Hematopoietic multipotent progenitor cell treated with erythropoietin and hydrocortisone succinate and interleukin-3 and kit ligand, for 6 days (in vitro differentiated cells): Measurements from ENCODE around the gene CLEC16A.
A peak's percentile ranks its signal among the peaks of the same experiment; 100 is the strongest.

Experiments
- DNase-seq: peaks from one replicate; pipeline ENCODE4 v3.0.0-alpha.2; 2015

CLEC16A gene

GRCh38 chr16:11128211-11129141 lies 184.1 kb downstream of the CLEC16A start:
- DNase-seq, result peak; percentile 85

DNA sequence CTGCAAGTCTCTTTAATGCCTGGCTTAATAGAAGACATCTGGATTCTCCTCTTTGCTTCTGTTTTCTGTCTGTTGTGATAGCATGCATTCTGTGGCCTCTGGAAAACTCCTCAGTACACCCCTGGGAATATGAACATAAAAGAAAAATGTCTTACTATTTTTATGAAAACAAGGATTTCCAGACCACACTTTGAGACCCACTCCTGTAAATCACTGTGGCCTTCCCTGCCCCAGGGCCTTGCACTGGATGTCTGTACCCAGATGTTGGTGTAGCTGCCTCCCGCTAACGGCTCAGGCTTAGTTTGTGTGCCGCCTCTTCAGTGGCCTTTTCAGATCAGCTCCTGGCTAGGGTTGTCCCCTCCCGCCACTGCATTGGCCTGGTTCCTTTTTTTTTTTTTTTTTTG lies 185.0 kb downstream of the CLEC16A start:
- peak; percentile 59 for DNase-seq

- DNase-seq, result no peak
Observed at GRCh38 chr16:11130978-11131665, 186.8 kb downstream of the CLEC16A start.

GRCh38 chr16:11131706-11132105 lies 187.3 kb downstream of the CLEC16A start:
- DNase-seq, result no peak

DNA sequence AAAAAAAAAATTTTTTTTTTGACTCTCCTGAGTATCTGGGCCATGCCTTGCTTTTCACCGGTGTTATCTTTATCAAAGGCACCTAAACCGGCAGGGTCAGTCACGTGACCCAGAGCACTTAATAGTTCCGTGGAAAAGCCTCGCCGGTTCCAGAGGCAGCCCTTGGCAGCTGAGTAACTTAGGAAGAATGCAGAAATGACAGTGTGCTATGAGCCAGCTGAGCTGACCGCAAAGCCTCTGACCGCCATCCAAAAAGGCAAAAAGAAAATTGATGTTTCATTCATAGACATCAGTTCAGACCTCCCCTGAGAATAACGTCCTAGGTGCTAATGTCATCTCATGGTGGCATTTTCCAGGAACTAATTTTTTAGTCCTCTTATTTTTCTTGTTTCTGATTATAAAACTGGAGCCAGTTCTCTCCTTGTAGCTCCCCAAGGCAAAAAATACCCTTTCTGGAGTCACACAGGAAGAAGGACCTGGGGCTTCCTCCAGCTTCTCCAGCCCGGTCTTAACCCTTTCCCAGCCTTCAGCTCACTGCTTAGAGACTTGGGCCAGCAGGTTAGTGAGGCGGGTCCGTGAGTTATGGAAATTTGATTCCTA lies 189.1 kb downstream of the CLEC16A start:
- DNase-seq, result peak; percentile 36

DNA sequence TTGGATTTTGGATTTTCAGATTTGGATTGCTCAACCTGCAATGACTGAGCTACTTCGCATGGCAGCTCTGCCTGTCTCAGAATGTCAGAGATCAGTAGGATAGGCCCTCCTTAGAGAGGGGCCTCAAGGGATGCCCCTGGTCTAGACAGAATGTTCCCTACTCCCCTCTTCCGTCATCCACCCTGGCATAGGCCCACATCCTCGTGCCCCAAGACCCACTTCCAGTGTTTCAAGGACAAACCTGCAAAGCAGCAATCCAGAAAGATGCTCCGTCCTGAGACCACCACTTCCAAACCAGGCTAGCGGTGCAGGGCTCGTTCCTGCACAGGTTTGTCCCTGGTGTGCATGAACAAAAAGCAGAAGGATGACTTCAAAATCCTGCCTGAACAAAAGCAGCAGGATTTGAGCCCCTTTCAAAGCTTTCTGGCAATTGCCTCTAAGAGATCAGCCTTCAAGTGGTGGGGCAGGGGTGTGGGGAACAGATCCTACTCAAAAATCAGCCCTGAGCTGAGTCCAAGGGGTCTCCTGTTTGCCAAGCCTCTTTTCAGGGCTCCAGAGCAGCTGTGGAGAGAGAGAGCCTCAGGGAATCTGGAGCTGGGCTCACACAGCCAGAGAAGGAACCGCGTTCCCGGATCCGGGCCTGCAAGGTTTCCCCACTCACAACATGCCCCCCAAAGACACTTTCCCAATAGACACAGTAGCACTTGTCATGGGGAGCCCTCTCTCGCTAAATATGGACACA lies 190.5 kb downstream of the CLEC16A start:
- no peak for DNase-seq

DNA sequence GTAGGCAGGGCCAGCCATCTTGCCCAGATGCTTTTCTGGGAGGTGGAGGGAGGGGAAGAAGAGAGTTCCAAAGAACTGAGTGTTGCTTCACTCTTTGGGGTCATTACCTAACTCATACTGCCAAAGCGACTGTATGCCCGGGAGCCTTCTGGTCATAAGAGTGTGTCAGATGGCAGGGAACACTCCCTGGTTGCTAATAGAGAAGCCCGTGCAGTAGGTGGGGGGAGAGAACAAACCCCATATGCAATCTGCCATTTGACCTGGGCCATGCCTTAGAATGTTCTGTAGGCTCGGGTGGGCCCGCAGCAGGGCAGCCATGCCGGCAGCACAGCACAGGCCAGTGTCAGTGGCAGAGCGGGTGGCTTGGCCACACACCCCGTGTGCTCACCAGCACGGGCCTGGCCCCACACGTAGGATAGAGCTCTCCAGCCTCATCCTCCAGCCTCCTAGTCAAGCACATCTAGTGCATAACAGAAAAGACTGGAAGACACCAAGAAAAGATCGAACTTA lies 191.2 kb downstream of the CLEC16A start:
- peak; percentile 67 for DNase-seq

DNA sequence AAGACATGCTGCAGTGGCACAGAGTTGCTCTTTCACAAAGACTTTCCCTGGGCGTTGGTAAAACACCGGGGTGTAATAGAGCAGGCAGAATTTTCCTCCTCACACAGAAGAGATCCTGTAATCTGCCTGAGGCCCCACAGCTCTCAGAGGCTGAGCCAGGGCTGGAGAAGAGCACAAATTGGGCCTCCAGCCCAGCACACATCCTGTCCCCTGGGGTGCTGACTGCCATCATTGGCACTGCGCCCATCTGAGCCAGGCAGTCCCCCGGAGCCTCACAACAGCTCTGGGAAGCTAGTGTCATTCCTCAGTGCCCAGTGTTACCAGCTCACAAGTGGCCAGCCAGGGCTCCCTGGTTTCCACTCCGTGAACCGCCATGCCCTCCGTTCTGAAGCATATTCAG lies 192.2 kb downstream of the CLEC16A start:
- DNase-seq, result peak; percentile 60

GRCh38 chr16:11138022-11138768 lies 193.8 kb downstream of the CLEC16A start:
- no peak for DNase-seq

DNA sequence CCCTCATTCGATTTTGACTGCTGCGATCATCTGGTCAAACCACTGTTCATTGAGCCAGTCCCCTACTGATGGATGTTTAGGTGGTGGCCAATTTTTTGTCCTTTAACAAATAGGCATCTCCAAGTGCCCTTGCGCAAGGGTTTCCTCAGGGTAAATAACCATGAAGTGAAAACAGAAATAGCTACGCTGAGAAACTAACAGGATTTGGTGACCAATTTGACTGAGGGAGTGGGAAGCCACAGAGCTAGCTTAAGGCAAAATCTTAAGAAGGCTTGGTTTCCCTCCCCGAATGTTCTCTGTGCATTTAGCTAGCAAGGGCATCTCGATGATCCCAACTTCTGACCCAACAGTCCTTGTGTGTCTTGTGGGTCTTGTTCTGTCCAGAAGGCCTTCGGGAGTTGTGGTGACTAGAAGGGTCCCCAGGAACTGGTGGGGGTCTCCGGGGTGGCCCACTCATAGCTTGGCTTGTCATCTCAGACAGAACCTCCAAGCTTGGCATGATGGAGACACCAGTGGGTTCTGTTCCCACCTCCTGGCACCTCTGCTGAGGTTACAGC lies 194.5 kb downstream of the CLEC16A start:
- no peak for DNase-seq

DNA sequence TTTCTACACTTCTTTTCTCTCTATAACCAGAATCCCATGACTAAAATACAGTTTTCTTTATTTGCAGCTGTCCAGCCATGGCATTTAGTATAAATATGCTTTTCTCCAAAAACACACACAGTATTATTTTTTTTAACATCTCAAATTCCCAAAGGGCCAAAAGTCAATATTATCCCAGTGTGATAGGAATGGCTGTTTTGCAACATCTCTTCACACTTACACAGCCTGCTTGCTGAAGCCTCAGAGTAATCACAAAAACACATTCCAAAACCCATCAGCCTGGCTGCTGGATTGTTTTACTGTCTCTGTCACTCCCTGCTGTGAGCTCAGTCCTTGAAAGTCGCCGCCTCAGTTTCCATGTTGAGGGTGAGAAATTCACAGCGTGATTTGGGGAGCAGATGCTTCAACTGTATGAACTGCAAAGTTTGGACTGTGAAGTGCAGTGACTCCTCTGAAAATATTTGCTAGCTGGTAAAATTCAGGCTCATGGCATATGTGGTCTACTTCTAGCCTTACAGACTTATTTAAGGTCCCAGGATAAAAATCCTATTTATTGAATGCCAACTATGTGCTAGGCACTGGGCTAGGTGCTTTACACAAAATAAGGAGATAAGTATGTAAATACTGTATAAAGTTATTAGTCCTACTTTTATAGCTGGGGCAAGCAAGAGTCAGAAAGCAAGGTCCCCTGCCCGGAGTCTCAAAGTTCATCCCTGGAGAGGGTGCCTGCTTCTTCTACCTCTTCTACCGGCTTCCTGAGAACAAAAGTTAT lies 195.1 kb downstream of the CLEC16A start:
- DNase-seq, result no peak

DNA sequence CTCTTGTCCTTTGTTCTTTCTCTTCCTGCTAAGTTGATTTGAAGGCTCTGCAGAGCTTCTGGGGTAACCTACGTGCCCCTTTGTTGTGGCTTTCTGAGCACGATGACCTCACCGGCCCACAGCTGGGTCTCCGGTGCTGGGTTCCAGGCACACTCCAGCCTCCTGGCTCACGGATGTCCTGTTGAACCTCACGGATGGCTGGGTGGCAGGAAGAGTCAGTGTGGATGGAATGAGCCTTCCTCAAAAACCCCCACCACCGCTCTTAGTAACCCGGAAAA lies 195.7 kb downstream of the CLEC16A start:
- no peak for DNase-seq

DNA sequence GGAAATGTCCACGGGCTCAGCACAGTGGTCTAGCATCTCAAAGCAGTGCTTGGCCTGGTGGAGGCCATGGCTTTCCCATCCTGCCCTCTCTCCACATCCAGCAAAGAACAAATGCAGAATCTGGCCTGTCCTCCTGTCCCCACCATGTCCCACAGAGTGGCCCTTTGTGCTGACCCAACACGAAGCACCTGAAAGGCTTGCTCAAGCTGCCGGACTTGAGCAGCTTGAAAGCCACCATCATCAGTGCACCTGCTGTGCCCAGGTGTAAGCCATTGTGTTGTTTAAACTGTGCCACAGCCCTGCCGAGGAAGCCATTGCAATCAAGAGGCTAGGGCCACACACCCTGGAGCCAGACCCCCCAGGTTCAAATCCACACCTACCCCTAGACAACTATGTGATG lies 196.1 kb downstream of the CLEC16A start:
- DNase-seq, result no peak

DNA sequence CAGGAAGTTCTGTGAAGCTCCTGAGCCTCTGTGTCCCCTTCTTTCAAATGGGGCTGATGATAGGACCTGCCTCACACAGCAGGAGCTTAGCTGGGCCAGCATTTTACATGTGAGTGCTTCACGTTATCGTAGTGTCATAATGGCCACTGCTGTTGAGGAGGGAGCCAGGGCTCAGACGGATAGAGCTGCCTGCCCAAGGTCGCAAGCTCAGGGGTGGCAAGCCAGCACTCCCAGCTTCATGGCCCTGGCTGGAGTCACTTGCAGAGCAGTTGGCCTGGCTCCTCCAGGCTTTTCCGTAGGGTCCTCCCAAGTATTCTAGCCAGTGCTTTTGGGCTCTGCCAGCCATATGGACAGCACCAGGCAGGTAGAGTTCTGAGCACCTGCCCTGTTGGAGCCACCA lies 196.5 kb downstream of the CLEC16A start:
- no peak for DNase-seq

DNA sequence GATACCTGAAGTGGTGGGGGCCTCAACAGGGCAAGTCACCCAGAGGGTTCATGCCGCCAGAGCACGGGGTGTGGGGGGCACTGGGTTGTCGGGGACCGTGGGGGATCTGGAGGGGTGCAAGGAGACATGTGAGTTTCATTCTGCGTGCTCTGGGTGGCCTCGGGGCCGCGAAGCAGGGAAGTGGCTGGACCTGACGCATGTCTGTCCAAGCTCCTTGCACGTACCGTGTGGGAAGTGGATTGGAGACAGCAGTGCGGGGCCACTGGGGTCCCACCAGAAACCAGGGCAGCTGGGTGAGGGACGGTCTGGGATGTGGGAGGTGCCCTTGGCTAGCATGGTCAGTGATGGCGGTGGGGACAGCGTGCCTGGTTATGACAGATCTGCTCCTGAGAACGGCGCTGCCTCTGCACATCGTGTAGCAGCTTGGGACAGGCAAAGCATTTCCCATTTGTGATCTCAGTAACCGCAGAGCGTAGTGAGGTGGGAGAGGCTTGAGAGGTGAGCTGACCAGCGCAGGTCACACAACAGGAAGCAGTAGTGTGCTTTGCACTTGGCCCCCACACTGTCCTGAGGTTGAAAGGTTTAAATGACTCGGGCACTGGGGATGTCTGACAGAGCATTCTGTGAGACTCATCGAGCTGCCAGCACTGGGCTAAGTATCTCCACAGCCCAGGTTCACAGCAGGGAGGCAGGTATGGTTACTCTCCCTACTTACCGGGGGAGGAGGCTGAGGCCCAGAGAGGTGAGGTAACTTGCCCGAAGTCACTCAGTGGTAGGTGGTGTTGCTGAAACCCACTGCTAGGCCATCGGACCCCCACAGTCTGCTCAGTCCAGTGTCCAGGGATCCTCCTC lies 197.3 kb downstream of the CLEC16A start:
- DNase-seq, result no peak

DNA sequence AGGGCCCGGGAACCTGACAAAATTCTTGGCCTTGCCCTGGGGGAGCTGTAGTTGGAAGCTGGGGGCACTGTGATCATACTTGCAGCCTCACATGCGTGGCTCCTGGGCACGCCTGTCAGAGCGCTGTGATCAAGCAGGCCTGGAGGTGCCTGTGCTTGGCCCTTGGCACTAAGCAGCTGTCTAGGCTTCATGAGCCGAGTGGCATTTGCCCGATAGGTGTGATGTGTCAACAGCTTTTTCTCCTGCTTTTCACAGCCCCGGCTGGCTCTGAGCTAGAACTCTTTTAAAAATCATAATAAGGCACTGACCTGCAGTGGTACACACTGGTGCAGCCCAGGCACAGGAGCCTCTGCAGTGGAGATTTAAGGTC lies 197.9 kb downstream of the CLEC16A start:
- DNase-seq, result no peak

GRCh38 chr16:11142951-11143350 lies 198.6 kb downstream of the CLEC16A start:
- no peak for DNase-seq

DNA sequence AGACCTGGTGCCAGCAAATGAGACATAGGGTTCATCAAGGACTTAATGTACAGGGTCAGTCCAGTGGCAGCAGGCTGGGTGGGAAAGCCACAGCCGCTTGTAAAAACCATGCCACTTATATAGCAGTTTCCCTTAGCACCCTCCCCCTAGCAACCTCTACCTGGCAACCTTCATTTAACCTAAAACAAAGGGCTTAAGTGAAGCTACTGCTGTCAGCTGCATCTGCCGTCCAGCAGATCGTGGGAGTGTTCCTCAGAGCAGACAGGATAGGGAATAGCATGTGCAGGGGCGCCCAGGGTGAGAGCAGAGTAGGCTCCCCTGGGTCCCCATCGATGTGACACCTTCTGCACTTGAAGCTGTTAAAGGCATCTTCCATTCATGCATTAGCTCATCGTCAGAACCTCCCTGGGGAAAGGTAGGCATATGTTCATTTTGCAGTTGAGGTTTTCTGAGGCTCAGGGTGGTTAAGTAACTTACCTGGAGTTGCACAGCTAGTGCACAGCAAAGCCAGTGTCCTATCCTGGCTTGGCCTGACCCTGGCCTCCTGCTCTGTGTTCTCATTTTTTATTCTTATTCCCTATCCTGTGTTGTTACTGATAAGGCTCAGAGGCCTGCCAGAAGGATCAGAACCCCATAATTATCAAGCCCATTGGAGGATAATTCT lies 199.1 kb downstream of the CLEC16A start:
- DNase-seq, result no peak

DNA sequence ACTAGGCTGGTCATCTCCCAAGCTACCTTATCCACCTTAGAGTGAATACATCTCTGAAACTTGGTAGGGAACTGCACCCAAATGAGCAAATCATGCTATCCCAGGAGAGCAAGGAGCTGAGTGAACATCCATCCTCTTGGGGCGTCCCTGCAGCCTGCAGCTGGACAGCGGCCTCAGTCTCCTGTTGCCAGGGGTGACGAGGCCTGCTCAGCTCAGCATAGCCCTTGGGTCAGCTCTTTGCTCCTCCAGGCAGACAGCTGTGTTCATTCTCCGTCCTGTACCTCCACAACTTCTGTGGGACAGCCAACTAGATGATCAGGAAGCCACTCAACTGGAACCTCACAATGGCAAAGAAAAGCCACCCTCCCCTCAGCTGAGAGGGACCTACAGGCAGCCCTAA lies 199.8 kb downstream of the CLEC16A start:
- DNase-seq, result no peak
